Epidermal melanocyte (primary cell): Measurements from ENCODE around the gene APOM.
A peak's percentile ranks its signal among the peaks of the same experiment; 100 is the strongest.

Experiments
- DNase-seq: peaks from one replicate; pipeline ENCODE4 v3.0.0; 2011; ENCODE audit warnings: low spot score; ENCODE audit not compliant: insufficient read length

Gene APOM

DNA sequence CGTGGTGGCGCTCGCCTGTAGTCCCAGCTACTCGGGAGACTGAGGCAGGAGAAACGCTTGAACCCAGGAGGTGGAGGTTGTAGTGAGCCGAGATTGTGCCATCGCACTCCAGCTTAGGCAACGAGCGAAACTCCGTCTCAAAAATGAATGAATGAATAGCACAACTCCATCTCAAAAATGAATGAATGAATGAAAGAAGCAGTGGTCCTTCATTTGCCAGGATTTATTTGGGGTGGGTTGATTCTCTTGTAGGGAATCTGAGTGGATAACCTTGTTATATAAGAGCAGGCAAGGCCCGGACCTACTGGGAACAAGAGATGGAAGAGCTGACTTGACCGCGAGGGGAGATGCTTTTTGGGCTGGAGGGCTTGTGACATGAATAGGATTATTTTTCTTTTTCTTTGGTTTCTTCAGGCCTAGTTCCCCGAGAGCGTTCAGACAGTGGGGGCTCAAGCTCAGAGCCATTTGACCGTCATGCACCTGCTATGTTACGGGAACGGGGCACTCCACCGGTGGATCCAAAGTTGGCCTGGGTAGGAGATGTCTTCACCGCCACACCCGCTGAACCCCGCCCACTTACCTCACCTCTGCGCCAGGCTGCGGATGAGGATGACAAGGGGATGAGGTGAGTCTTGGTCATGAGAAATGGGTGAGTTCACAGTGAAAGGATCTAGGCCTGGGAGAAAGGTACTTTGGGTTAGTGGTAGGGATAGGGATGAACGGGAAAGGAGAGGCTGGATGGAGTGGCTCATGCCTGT lies 25.3 kb upstream of the APOM start:
- no peak for DNase-seq

DNA sequence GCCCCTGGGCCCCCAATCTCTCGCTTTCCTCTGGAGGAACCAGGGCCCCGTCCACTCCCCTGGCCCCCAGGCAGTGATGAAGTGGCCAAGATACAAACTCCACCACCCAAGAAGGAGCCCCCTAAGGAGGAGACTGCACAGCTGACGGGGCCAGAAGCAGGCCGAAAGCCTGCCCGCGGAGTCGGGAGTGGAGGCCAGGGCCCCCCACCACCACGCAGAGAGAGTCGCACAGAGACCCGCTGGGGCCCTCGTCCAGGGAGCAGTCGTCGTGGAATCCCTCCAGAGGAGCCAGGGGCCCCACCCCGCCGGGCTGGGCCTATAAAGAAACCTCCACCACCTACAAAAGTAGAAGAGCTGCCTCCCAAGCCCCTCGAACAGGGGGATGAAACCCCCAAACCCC lies 24.5 kb upstream of the APOM start:
- DNase-seq: no peak

DNA sequence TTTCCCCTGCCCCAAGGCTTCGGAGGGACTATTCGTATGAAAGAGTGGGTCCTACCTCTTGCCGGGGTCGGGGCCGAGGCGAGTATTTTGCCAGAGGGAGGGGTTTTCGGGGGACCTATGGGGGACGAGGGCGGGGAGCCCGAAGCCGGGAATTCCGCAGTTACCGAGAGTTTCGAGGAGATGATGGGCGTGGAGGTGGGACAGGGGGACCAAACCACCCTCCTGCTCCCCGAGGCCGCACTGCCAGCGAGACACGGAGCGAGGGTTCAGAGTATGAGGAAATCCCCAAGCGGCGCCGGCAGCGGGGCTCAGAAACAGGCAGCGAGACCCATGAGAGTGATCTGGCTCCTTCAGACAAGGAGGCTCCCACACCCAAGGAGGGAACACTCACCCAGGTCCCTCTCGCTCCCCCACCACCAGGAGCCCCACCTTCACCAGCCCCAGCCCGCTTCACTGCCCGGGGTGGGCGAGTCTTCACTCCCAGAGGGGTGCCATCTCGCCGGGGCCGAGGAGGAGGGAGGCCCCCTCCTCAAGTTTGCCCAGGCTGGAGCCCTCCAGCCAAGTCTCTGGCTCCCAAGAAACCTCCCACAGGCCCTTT lies 23.9 kb upstream of the APOM start:
- DNase-seq: no peak

DNA sequence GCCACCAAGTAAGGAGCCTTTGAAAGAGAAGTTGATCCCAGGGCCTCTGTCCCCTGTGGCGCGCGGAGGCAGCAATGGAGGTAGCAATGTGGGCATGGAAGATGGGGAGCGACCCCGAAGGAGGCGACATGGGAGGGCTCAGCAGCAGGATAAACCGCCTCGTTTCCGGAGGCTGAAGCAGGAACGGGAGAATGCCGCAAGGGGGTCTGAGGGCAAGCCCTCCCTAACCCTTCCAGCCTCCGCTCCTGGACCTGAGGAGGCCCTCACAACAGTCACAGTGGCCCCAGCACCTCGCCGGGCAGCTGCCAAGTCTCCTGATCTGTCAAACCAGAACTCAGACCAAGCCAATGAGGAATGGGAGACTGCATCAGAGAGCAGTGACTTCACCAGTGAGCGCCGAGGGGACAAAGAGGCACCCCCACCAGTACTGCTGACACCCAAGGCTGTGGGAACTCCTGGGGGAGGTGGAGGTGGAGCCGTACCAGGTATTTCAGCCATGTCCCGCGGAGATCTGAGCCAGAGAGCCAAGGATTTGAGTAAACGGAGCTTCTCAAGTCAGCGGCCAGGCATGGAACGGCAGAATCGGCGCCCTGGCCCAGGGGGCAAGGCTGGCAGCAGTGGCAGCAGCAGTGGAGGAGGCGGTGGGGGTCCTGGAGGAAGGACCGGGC lies 23.3 kb upstream of the APOM start:
- no peak for DNase-seq

DNA sequence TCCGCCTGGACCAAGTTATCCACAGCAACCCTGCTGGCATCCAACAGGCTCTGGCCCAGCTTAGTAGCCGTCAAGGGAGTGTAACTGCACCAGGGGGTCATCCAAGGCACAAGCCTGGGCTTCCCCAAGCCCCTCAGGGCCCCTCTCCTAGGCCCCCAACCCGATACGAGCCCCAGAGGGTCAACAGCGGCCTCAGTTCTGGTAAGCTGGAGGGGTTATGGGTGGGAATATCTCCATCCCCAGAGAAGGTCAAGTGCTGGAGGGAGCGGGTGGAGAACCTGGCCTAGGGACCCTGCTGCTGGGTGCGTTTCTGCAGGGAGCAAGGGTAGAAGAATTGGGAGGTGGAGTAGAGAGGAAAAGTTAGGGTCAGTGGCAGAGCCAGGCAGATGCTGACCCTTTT lies 22.2 kb upstream of the APOM start:
- no peak for DNase-seq

DNA sequence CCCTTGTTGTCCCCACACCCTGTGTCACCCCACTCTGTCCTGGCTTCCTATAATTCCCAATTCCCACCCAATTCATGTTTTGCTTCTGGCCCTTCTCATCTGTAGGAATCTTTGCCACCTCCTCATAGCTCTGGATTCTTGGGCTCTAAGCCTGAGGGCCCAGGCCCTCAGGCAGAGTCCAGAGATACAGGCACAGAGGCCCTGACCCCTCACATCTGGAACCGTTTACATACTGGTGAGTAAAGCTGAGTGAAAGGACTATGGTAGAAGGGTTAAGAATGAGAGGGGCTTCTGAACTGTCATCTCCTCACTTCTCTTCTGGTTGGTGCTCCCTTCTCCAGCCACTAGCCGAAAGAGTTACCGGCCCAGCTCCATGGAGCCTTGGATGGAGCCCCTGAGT lies 21.6 kb upstream of the APOM start:
- DNase-seq: no peak

DNA sequence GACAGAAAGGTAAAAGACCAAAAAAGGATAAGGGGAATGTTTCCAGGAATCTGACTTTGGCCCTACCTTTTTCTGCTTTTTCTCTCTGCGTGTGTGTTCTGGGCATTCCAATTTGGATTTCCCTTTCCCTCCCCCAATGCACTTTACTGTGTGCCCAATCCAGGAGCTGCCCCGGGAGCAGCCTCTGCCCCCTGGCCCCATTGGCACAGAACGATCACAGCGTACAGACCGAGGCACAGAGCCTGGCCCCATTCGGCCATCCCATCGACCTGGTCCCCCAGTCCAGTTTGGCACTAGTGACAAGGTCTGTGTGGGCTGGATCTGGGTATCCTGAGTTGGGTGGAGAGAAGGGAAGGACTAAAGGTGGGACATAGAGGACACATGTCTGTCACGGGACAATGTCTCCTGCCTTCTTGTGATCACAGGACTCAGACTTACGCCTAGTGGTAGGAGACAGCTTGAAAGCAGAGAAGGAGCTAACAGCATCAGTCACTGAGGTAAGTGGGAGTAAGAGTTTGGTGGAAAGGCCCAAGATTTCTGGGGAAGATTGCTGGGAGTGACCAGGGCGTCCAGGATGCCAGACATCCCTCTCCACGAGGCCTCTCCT lies 20.6 kb upstream of the APOM start:
- no peak for DNase-seq

DNA sequence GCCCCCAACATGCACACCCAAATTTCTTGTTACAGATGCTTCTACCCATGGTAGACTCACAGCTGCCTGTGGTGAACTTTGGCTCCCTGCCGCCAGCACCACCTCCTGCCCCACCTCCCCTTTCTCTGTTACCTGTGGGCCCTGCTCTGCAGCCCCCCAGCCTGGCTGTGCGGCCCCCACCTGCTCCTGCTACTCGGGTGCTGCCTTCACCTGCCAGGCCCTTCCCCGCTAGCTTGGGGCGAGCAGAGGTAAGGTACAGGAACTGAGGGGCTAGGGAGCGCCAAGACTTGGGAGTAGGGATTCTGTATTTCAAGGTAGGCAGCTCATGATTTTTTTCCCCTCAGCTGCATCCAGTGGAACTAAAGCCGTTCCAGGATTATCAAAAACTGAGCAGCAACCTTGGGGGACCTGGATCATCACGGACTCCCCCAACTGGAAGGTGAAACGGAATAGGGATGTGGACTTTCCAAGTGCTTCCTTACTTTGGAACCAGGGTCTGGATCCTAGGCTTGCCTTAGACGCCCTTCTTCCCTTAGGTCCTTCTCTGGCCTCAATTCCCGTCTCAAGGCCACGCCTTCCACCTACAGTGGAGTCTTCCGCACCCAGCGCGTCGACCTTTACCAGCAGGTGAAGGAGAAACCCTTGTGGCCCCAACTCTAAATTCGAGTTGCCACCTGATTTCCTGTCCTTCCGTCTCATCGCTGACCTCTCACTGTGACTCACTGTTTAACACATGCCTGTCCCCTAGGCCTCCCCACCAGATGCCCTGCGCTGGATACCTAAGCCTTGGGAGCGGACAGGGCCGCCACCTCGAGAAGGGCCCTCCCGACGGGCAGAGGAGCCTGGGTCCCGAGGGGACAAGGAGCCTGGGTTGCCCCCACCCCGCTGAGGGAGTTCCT lies 18.7 kb upstream of the APOM start:
- no peak for DNase-seq

DNA sequence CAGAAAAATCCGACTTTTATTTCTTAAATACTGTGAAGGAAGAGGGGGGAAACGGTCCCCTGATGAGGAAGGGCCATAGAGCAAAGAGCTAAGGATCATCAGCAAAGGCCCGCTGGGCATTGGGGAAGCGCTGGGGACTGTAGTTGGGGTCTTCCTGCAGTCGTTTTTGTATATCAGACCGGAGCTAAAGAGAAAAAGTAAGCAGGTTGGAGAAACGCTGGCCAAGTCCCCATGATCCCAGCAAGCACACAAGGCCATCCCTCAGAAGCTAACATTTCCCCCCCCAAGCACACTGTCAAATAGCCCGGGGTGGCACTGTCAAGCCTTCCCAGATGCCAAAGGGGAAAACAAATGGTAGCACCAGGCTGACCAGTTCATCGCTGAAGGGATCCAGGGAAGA lies 16.7 kb upstream of the APOM start:
- DNase-seq: no peak

DNA sequence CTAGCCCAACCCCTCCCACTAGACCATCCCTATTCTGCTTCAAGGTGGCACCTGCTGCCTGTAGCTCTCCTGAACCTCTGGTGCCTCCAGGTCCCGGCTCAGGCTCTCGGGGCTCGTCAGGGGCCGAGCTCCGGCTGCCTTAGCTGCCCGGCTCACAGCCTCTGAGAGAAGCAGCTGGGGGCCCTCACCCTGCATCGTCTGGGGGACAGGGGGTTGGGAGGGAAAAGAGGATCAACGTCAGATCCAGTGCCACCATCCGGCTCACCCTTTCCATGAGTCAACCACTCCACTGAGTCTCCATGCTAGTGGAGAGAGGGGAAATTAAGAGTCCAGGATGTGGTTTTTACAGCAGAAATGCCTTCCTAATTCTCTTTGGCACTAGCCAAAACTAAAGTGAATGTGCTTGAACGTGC lies 16.2 kb upstream of the APOM start:
- no peak for DNase-seq

DNA sequence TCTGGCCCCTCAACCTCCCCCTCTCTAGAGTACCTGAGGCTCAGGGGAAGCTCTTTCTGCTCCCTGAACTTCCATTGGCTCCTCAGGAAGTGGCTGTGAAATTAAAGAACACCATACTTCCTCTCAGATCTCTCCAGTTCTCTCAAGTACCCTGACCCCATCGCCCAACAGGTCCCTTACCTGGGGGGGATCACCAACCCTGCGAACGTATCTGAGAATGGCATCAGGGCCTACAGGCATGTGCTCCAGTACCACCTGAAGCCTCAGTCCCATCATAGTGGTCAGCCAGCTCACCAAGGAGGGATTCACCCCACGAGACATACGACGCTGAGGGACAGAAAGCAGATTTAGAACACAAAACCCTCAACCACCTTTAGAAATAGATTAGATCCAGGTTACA lies 15.1 kb upstream of the APOM start:
- no peak for DNase-seq

DNA sequence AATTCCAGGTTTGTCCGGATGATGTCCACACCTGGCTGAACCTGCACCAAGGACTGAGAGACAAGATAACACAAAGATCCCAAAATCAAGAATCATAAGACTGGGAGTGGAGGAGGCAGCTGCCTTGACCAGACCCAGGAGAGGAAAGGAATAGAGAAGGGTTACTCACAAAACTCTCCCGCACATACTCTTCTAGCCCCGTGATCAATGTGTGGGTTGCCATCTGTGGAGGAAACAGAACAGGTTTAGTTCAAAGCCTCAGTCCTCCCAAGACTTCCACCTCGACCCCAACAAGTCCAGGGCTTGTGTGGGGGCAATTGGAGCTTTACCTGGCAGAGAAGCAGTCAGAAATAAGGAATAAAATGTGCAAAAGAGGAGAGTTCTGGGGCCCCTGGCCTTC lies 14.3 kb upstream of the APOM start:
- no peak for DNase-seq

DNA sequence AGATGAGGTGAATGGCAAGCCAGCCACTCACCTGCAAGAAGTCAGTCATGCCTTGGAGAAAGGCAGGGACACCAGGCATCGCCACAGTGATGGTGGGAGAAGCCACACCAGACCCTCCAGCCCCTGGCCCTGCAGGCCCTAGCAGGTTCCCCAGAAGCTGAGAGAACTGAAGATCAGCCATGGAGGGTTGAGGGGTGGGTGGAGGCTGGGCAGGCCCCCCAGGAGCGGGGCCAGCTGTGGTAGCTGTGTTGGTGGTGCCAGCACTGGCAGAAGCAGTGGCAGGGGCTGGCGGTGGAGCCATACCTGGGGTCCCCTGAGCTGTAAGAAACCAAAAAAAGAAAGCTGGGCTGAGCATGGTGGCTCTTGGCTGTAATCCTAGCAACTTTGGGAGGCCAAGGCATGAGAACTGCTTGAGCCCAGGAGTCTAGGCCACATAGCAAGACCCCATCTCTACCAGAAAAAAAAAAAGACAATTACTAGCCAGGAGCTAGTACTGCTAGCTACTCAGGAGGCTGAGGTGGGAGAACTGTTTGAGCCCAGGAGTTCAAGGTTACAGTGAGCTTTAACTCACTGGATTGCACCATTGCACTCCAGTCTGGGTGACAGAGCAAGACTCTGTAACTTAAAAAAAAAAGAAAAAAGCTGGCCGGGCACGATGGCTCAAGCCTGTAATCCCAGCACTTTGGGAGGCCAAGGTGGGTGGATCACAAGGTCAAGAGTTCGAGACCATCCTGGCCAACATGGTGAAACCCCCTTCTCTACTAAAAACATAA lies 12.7 kb upstream of the APOM start:
- no peak for DNase-seq

DNA sequence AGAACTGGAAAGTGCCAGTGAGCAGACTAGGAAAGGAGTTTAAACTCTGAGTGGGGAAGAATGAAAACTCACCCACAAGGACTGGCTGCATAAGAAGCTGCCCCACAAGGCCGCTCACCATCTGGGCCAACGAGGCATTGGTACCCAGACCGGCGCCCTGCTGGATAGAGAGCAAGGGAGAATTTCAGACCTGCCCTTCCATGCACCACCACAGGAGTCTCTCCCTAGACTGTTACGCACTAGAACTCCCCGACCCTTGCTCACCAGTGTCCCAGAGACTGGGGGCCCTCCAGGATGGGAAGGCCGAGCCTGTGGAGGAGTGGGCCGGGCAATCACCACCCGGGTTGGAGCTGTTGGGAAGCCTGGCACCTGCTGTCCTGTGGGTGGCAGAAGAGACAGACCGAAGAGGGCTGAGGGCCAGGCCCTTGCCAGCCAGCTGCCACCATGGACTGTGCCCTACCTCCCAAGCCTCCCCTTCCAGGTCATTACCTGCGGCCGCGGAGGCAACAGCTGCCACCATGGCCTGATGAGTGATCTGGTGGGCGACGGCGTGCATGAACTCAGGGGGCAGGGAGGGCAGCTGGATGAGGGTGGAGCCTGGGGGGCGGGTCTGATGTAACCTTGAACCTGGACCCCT lies 11.8 kb upstream of the APOM start:
- DNase-seq: no peak

DNA sequence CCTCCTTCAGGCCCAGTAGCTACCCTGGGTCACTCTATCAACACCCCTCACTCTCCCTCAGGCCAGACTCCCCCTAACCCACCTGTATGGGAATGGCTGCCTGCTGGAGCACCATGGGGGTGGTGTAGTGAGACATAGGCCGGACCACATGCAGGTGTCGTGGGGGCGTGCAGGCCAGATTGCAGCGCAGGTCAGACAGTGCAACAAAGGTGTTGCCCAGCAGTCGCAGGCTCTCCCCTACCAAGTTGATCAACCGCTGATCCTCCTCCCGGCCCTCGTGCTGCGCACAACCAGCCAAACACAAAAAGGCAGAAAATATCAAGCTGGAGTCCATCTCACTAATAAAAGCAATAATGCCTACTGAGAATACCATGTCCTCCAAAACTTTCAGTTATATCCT lies 10.4 kb upstream of the APOM start:
- DNase-seq: no peak

DNA sequence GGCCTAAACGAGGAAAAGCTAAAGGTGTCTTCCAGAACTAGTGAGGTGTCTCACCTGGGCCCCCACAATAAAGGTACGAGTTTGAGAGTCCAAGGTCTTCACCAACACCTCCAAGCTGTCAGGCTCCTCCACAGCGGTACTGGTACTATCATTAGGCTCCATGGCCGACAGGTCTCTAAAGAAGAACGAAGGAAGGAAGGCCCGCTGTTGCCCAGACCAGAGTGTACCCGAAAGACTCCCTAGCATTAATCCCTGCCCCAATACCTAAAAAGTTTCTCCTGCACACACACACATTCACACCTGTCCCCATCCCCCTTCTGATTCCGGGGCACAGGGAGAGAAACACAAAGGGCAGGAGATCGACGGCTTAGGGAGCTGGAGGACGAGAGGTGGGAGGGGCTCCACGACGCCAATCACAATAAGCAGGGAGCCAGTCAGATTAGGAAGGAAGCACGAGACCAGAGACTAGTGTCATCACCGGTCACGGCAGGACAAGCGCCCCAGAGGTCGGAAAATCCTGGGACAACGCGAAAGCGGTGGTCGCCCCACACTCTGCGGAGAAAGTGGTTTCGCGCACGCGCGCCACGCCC lies 4.0 kb upstream of the APOM start:
- peak; percentile 85 for DNase-seq

DNA sequence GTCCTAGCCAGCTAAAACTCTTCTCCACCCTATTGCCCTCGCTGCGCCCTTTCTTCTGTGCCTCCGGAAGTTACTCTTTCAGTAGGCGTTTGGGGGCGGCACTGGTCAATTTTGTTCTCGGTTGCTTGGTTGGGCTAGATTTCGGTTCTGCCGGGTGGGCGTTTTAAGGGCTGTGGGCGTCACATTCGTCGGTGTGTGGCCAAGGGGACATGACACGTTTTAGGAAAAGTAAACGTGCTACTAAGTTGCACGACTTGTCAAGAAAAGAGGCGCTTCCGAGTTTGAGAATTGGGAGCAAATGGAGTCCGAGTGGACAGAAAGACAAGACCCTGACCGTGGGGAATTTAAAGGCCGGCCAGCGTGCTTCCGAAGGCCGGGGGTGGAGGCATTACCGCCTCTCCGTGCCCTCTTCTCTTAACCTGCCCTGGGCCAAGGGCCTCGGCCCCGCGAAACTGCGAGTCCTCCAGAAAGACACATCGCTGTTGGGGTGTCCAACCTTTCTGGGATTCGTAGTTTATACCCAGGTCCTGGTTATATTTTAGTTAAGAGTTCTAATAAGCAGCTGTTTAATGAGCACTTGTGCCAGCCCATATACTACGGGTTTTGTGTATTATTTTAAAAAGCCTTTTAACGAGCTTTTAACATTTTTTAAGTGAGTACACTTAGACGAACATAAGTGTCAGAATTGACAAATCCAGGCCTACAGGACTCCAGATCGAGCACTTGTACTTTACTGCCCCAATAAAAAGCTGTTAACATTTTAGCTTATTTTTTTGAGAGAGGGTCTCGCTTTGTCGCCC lies 2.6 kb upstream of the APOM start:
- peak; percentile 94 for DNase-seq

DNA sequence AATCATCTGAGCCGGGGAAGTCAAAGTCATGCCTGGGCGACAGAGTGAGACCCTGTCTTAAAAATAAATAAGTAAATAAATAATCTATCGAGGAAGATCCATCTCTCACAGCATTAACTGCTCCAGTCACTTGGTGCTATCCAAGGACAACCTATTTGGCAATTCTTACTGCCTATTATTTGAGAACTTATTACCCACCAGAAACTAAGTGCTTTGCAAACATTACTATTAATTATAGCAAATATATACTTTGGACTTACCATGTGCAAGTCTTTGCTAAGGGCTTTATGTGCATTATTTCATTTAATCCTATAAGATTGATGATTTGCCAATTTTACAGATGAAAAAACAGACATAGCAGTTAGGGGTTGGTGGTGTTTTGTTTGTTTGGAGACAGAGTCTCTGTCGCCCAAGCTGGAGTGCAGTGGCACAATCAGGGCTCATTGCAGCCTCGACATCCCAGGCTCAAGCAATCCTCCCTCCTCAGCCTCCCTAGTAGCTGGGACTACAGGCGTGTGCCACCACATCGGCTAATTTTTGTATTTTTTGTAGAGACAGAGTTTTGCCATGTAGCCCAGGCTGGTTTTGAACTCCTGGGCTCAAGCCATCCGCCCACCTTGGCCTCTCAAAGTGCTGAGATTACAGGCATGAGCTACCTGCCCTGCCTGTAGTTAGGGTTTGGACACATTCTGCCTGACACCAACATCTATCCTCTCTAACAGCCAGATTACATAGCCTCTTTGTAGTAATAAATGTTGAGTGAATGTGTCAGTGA lies 933 bp upstream of the APOM start:
- DNase-seq: no peak
